HEK293 (cell line): Measurements from ENCODE around the gene NT5M.

Source experiments
- CTCF ChIA-PET: fragments of 350-600 bp; formaldehyde crosslinking; extraction: SDS; loops from one replicate; lab custom pipeline; 2021; ENCODE audit warnings: antibody characterized with exemption; lab: Yijun Ruan, JAX
- POLR2A ChIA-PET: fragments of 300-600 bp; formaldehyde crosslinking; extraction: SDS; loops from one replicate; lab custom pipeline; 2020; ENCODE audit warnings: antibody characterized with exemption, inconsistent platforms; lab: Yijun Ruan, JAX
- H3K27ac ChIP-seq: fragments of 200-500 bp; sonication (Bioruptor generic); 2 replicates; pipeline ENCODE4 v1.5.1; 2014; ENCODE audit warnings: low read depth, low read length, control low read depth, inconsistent platforms; ENCODE audit errors: extremely low read depth
- H3K36me3 ChIP-seq, 2 experiments: fragments of 200-500 bp in 1 of 2; sonication (Bioruptor generic) in 1 of 2; 1 replicate in 1 of 2; 2 replicates in 1 of 2; pipeline ENCODE4 v1.5.1; 2014 to 2017; ENCODE audit warnings: inconsistent platforms in 2 of 2, low read length in 2 of 2; ENCODE audit not compliant: control insufficient read depth in 2 of 2, insufficient read depth in 1 of 2
- H3K4me1 ChIP-seq: fragments of 200-500 bp; sonication (Bioruptor generic); 2 replicates; pipeline ENCODE4 v1.5.1; 2014; ENCODE audit warnings: mild to moderate bottlenecking, low read length, inconsistent platforms; ENCODE audit not compliant: control insufficient read depth, insufficient read depth
- H3K4me3 ChIP-seq: 2 replicates; pipeline ENCODE4 v1.5.1; 2011; ENCODE audit warnings: low read depth, mild to moderate bottlenecking, control low read depth, low read length, moderate library complexity
- H3K9me3 ChIP-seq: fragments of 200-500 bp; sonication (Bioruptor generic); 2 replicates; pipeline ENCODE4 v1.5.1; 2014; ENCODE audit warnings: low read depth, low read length, inconsistent platforms; ENCODE audit not compliant: control insufficient read depth, insufficient read depth
- BCL11A ChIP-seq: fragments of 450-650 bp; formaldehyde crosslinking; IDR thresholded peaks from 2 replicates; pipeline ENCODE4 v1.5.1; 2016; ENCODE audit warnings: low read depth, missing biosample characterization, missing genetic modification characterization
- CTCF ChIP-seq: fragments of 450-650 bp; formaldehyde crosslinking; IDR thresholded peaks from 2 replicates; pipeline ENCODE4 v1.5.1; 2016; ENCODE audit warnings: missing biosample characterization, missing genetic modification characterization
- HOXC10 ChIP-seq: sonication (generic); formaldehyde crosslinking; IDR thresholded peaks from 2 replicates; pipeline ENCODE4 v1.8.1; 2023; ENCODE audit warnings: mild to moderate bottlenecking, missing genetic modification reagents
- KLF7 ChIP-seq: fragments of 450-650 bp; formaldehyde crosslinking; IDR thresholded peaks from 2 replicates; pipeline ENCODE4 v1.5.1; 2016; ENCODE audit warnings: missing biosample characterization, missing genetic modification characterization, borderline replicate concordance
- REST ChIP-seq: fragments of 450-650 bp; formaldehyde crosslinking; IDR thresholded peaks from 2 replicates; pipeline ENCODE4 v1.5.1; 2016; ENCODE audit warnings: missing biosample characterization, missing genetic modification characterization
- ZBTB17 ChIP-seq: fragments of 450-650 bp; formaldehyde crosslinking; IDR thresholded peaks from 2 replicates; pipeline ENCODE4 v1.5.1; 2016; ENCODE audit warnings: missing biosample characterization, missing genetic modification characterization
- ZBTB20 ChIP-seq: fragments of 450-650 bp; formaldehyde crosslinking; IDR thresholded peaks from 2 replicates; pipeline ENCODE4 v1.5.1; 2016; ENCODE audit warnings: missing biosample characterization, missing genetic modification characterization
- ZBTB6 ChIP-seq: fragments of 450-650 bp; formaldehyde crosslinking; IDR thresholded peaks from 2 replicates; pipeline ENCODE4 v1.5.1; 2017; ENCODE audit warnings: missing biosample characterization, missing genetic modification characterization
- ZEB2 ChIP-seq: fragments of 450-650 bp; formaldehyde crosslinking; IDR thresholded peaks from 2 replicates; pipeline ENCODE4 v1.5.1; 2016; ENCODE audit warnings: missing biosample characterization, missing genetic modification characterization
- ZFP37 ChIP-seq: fragments of 450-650 bp; formaldehyde crosslinking; IDR thresholded peaks from 2 replicates; pipeline ENCODE4 v1.5.1; 2016; ENCODE audit warnings: missing biosample characterization, missing genetic modification characterization
- ZNF112 ChIP-seq: fragments of 450-650 bp; formaldehyde crosslinking; IDR thresholded peaks from 2 replicates; pipeline ENCODE4 v1.5.0; 2017; ENCODE audit warnings: missing biosample characterization, missing genetic modification characterization
- ZNF16 ChIP-seq: fragments of 450-650 bp; formaldehyde crosslinking; IDR thresholded peaks from 2 replicates; pipeline ENCODE4 v1.5.1; 2016; ENCODE audit warnings: low read depth, missing biosample characterization, missing genetic modification characterization
- ZNF19 ChIP-seq: fragments of 450-650 bp; formaldehyde crosslinking; IDR thresholded peaks from 2 replicates; pipeline ENCODE4; 2016; ENCODE audit warnings: missing biosample characterization, missing genetic modification characterization, low read depth
- ZNF214 ChIP-seq: fragments of 450-650 bp; formaldehyde crosslinking; IDR thresholded peaks from 2 replicates; pipeline ENCODE4 v1.5.1; 2017; ENCODE audit warnings: missing biosample characterization, mild to moderate bottlenecking, missing genetic modification characterization, borderline replicate concordance
- ZNF239 ChIP-seq: fragments of 450-650 bp; formaldehyde crosslinking; IDR thresholded peaks from 2 replicates; pipeline ENCODE4 v1.5.1; 2016; ENCODE audit warnings: missing biosample characterization, missing genetic modification characterization
- ZNF366 ChIP-seq: fragments of 450-650 bp; formaldehyde crosslinking; conservative IDR thresholded peaks from 2 replicates; pipeline ENCODE4 v1.5.1; 2016; ENCODE audit warnings: missing biosample characterization, missing genetic modification characterization
- ZNF530 ChIP-seq: fragments of 450-650 bp; formaldehyde crosslinking; IDR thresholded peaks from 2 replicates; pipeline ENCODE4 v1.5.1; 2016; ENCODE audit warnings: low read depth, missing biosample characterization, missing genetic modification characterization
- ZNF626 ChIP-seq: fragments of 450-650 bp; sonication (Bioruptor Pico); formaldehyde crosslinking; IDR thresholded peaks from 2 replicates; pipeline ENCODE4 v1.5.1; 2018; ENCODE audit warnings: missing biosample characterization, missing genetic modification characterization, inconsistent platforms
- ZNF629 ChIP-seq: fragments of 450-650 bp; formaldehyde crosslinking; IDR thresholded peaks from 2 replicates; pipeline ENCODE4 v1.5.1; 2017; ENCODE audit warnings: missing biosample characterization, missing genetic modification characterization
- ZSCAN30 ChIP-seq: fragments of 450-650 bp; IDR thresholded peaks from 2 replicates; pipeline ENCODE4 v1.5.1; 2018; ENCODE audit warnings: missing biosample characterization, mild to moderate bottlenecking, missing genetic modification characterization, moderate library complexity

NT5M gene

GRCh38 chr17:17258998-17259397, 44.2 kb upstream of the NT5M start (continued):
- TF ChIP-seq ZNF366 (tag by site-specific recombination) (no peak), BCL11A (no peak)
- TF ChIP-seq, all 188 proteins: peak for 0

- Histone ChIP-seq H3K4me1 (no peaks in the 10 kb centered on the region), H3K27ac (no peak overlapping the region; the same call in 1 of the 2 replicates), H3K4me3 (no peak overlapping the region), H3K9me3 (no peaks in the 10 kb centered on the region), H3K36me3 (peaks cover 91 to 92% of the 10 kb centered on the region in 2 experiments)
- TF ChIP-seq ZBTB17 (tag by site-specific recombination) (peak; percentile 29; the same call in 1 of the 2 replicates), ZBTB20 (tag by site-specific recombination) (no peak)
- ChIA-PET CTCF (interaction anchor here (0.5 to 0.8 kb wide), 3 partner anchors 9 to 769 kb away, joined by 3 to 4 read pairs (median 3); partner anchors contain the start of gene COPS3), POLR2A (interaction anchor here (0.6 to 1.5 kb wide), 2 partner anchors 9 to 16 kb away, joined by 3 to 4 read pairs; partner anchors contain the start of gene COPS3)
These were observed 38.7 kb upstream of the NT5M start for GRCh38 chr17:17264430-17264829.

GRCh38 chr17:17269926-17270773, 33.0 kb upstream of the NT5M start:
- CTCF ChIA-PET: interaction anchor here (0.6 to 1.8 kb wide), 27 partner anchors 9 to 724 kb away, joined by 3 to 14 read pairs (median 4); partner anchors contain the start of gene COPS3
- POLR2A ChIA-PET: interaction anchor here (0.7 to 1.3 kb wide), 4 partner anchors 10 to 43 kb away, joined by 3 to 9 read pairs (median 3); partner anchors contain the start of gene COPS3
- Histone ChIP-seq H3K4me1 (no peaks in the 10 kb centered on the region), H3K27ac (no peak overlapping the region), H3K4me3 (no peak overlapping the region), H3K9me3 (no peaks in the 10 kb centered on the region), H3K36me3 (peaks cover 91 to 94% of the 10 kb centered on the region in 2 experiments)
- TF ChIP-seq REST (0 out of 2 replicates have a peak, but pooled peaks have one; percentile 13), ZNF19 (tag by site-specific recombination) (no peak), BCL11A (no peak)

GRCh38 chr17:17275971-17276370, 27.2 kb upstream of the NT5M start:
- Histone ChIP-seq H3K36me3 (peaks cover 48 to 71% of the 10 kb centered on the region in 2 experiments), H3K9me3 (no peaks in the 10 kb centered on the region), H3K4me1 (peaks cover 6% of the 10 kb centered on the region), H3K4me3 (no peak overlapping the region), H3K27ac (no peak overlapping the region)
- CTCF ChIA-PET: interaction anchor here (0.7 to 1.9 kb wide), 3 partner anchors 9 to 40 kb away, joined by 4 to 6 read pairs (median 5); no protein-coding TSS in a partner anchor
- TF ChIP-seq ZNF629 (tag by site-specific recombination): no peak
- no peak for TF ChIP-seq ZBTB6
- TF ChIP-seq ZEB2 (tag by site-specific recombination): no peak
- TF ChIP-seq KLF7 (tag by site-specific recombination): no peak
- no peak for TF ChIP-seq ZNF239 (tag by site-specific recombination)
- no peak for TF ChIP-seq ZSCAN30 (tag by site-specific recombination)
- no peak for TF ChIP-seq ZNF530 (tag by site-specific recombination)
- no peak for TF ChIP-seq HOXC10 (CRISPR knock-in tag)
- TF ChIP-seq ZFP37 (tag by site-specific recombination): no peak
- no peak for TF ChIP-seq ZNF626 (tag by site-specific recombination)
- no peak for TF ChIP-seq ZNF16
- TF ChIP-seq ZNF214 (tag by site-specific recombination): no peak
- TF ChIP-seq ZNF112: no peak
- no peak for TF ChIP-seq ZNF366 (tag by site-specific recombination)
- TF ChIP-seq CTCF: no peak
- POLR2A ChIA-PET: interaction anchor here (0.7 kb wide), 1 partner anchor 41 kb away, joined by 3 read pairs; no protein-coding TSS in a partner anchor
